Measurements from ENCODE around the gene IL17C.

Gene IL17C

DNA sequence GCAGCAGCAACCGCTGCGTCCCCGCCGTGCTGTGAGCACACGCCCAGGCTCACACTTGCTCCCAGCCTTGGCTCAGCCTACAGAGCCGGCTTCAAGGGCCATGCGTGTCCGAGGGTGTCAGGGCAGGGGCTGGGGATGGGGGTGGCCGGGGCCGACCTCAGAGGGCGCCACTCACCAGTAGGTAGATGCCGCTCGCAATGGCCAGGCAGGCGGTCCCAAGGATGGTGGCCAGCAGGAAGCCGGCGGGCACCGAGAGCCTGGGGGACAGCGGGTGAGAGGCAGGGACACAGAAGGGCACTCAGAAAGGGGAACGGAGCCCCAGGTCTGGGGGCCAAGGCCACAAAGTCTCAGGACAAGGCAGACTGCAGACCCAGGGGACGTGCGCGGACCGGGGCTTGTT lies 7.6 kb downstream of the IL17C start:
- no peak for DNase-seq (ENCODE audit: low spot score)

DNA sequence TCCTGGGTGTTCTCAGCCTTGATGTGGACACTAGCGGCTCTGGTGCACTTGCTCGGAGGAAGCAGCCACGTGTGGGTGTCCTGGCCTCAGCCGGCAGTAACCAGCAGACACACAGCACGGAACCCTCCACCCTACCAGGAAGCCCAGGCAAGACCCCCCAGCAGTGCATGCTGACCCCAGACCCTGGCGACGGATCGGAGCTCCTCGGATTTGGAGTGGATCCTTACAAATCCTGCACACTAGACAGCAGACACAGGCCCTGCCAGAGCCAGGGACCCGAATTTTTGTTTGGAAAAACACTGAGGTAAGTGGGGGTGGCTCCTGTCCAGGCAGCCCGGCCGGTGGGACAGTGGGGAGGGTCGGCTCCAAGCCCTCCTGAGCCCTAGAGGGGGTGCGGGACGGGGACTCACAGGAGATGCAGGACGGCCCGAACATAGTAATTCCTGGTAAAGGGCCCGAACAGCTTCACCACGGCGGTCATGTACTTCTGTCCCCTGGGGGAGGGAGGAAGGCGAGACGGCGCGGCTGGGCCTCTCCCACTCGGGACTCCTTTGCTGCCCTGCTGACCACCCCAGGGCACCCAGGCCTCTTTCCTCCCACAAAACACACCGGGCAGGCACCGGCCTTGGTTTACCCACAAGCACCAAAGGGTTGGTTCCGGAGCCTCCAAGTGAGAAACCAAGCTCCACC lies 8.1 kb downstream of the IL17C start:
- no peak for DNase-seq (ENCODE audit: low spot score)

DNA sequence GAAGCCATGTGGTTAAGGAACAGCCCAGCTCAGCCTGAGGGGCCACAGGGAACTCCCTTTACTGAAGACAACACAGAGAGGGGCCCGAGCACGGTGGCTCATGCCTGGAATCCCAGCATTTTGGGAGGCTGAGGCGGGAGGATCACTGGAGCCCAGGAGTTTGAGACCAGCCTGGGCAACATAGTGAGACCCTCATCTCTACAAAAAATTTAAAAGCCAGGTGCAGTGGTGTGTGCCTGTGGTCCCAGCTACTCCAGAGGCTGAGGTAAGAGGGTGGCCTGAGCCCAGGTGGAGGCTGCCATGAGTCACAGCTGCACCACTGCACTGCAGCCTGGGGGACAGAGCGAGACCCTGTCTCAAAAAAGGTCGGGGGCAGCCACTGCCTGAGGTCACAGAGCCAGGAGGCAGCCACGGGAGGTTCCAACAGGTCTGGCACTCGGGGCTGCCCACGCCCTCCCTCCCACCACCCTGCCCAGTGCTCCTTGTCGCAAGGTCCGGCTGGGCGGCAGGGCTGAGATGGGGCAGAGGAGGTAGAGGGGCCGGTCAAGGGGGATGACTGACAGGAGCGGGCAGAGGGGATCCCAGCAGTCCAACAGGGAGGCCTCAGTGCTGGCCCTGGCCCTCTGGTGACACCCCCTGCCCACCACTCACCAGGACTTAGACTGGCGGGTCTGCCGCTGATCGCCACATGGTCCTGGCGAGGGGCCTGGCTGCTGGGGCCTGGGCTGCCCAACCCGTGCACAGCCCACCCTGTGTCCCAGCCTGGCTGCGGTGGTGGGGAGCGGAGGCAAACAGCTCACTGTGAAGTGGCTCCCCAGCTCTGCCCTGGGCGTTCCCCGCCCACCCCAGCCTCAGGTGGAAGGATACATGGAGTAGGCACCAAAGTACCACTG lies 9.1 kb downstream of the IL17C start:
- no peak for DNase-seq (ENCODE audit: low spot score)

DNA sequence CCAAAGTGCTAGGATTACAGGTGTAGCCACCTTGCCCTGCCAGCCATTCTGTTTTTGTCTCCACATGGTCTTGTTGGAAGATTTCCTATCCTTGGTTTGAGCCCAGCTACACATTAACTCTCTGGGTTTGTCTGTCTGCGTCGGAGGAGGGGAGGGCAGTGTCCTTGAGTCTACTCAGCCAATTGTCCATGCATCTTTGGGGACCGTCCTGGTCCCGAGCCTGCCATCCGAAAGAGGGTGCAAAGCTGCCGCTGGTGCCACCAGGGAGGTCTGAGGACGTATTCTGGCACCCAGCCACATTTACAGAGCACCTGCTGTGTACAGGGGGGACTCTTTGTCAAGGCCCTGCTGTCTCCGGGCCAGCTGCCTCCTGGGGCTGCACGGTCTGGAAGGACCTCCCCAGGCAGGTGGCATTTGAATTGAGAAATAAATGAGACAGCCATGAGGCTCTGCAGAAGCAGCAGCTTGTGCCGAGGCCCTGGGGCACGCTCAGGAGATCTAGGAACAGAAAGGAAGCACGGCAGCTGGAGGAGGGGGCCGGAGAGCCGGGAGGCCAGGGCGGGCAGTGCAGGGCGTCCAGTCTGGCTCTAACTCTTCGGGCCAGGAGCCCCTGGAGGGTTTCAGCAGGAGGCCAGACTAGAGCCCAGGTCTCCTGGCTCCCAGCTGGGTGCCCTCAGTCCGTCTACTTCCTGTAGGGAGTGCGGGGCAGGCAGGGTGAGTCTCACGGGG lies 11.0 kb downstream of the IL17C start:
- DNase-seq (ENCODE audit: low spot score), result no peak

DNA sequence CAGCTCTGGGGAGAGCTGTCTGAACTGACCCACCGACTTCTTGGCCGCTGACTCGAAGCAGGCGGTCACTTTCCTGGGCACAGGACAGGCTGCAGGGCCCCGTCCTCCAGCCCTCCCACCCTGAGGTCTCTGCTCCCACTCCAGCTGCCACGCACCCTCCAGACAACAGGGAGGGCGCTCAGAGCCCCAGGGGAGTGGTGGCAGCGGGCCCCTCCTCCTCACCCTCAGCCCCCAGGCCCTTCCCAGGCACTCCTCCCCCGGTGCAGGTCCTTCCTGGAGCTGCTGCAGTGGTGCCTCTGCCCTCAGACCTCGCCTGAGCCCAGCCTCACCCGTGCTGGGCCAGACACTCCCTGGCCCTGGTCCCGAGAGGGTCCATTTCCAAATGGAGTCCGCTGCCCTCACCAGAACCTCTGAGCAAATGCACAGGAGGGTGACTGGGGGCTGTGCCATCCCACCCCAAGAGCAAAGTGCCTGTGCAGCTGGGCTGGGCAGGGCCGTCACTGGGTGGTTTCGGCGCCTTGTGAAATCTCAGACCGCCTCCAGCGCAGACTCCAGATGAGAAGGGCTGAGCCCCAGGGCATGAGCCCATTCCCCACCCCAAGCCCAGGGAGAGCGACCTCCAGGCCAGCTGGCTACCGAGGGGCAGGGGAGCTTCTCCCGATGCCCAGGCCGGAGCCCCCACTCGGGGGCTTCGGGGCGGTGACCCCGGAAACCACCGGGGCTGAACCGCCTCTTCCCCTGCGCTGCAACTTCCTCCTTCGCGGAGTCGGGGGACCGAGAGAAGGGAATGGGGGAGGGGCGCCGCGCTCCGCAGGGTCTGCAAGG lies 11.8 kb downstream of the IL17C start:
- no peak for DNase-seq (ENCODE audit: low spot score)

DNA sequence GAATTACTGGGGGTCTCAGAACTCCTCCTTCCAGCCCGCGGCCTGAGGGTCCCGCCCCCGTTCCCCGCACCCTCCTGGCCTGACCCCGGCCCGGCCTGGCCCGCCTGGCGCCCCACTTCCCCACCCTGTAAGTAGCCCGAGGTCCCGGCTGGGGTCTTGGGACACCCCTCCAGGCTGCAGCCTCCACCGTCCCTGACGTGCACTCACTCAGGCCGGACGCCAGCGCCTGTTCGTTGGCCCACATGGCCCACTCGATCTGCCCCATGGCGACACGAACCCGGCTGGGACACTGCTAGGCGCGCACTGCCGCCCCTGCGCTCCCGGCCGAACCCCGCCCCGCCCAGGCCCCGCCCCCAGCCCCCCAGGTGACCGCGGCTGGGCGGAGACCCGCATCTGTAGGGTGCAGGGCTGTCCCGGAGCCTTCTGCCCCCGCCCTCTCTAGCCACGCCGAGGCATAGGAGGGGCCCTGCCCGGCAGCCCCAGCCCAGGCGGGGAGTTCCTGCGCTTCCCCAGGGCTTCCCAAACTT lies 12.4 kb downstream of the IL17C start, which contains the start of gene CYBA:
TSS of gene CYBA (minus strand) at position 305 of the 527 bp plus-strand sequence. CDS start at position 265, 40 bp downstream.
- DNase-seq (ENCODE audit: low spot score), result peak; percentile 63

DNA sequence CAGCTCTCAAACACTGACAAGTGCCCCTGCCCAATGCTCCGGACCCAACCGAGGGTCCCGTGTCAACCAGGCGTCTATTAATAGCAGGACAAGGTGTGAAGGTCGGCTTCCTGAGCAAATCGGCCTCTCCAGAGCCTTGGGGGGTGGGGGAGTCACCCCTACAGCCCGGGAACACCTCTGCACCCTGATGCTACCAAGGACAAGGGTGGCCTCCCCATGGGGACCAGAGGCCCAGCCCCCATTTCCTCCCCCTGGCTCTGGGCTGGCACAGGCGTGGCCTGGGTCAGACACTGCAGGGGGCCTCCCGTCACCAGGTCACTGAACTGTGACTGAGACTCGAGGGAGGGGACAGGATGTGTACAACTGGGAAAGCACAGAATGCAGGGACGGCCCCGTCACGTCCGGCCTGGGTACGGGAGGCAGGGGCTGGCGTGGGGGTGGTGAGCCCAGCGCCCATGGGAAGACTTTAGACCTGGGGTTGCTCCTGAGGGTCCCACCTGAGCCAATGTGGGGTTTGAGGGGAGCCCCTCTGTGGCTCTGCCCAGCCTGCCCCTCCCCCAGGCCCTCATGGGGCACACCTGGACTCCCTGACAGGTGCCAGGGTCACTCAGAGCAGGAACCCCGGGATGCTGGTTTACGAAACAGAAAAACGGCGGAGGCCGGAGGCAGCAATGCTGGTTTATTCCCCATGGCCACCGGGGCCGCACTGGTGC lies 13.1 kb downstream of the IL17C start:
- DNase-seq (ENCODE audit: low spot score), result peak; percentile 42

DNA sequence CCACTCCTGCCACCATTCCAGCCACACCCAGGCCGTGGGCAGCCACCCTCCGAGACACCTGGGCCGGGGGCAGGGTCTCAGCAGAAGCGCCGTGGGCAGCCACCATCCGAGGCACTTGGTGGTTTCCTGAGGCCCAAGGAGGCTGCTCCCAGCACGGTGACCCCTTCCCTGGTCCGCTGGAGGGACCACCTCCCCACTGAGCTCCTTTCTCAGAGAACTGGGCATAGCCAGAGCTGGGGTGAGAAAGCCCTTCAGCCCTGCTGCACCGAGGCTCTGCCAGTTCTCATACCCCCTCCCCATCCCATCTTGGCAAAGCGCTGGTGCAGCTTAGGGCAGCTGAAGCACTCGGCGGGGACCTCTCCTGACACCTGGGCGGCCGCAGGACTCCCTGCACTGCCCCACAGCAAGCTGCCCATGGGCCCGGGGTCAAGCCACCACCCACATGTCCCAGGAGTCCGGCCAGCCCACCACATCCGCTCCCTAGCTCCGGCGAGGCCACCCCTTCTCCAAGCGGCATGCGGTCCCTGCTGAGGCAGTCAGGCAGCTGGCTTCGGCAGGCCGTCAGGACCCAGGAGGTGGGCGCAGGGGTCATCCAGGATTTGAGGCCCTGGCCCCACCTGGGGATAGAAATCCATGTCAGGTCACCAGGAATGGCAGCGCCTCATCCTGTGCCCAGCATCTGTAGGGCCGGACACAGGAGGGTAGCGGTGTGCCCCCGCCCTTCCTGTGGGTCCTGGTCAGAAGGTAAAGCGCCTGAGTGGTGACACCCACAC lies 13.8 kb downstream of the IL17C start:
- no peak for DNase-seq (ENCODE audit: low spot score)

DNA sequence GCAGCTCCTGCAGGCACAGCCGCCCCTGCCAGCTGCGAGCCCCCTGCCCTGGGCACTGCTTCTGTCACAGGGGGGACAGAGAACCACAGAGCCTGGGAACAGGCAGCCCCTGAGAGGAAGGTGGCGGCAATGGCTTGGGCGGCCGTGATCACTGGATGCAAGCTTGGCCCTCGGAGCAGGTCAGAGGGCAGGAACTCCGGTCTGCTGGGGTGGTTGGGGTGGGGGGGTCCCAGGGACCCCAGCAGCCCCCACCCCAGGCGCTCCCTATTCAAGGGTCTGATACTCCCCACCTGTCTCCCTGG lies 14.3 kb downstream of the IL17C start:
- no peak for DNase-seq (ENCODE audit: low spot score)

DNA sequence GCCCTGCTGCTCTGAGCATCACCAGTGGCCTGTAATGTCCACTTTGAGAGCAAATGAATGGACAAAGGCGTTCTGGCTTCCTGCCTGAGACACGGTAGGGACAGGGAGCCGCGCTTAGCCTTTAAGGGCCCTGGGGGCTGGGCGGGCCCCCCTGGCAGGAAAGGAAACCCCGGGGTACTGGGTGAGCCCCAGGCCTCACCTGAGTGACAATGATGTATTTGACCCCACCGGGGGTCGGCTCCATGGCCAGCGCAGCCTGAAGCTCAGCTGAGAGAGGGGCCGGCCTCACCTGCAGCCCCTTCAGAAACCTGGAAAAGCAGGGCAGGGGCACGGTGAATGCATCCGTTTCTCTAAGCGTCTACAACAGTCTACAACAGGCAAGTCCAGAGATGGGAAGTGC lies 14.7 kb downstream of the IL17C start:
- DNase-seq (ENCODE audit: low spot score), result no peak

DNA sequence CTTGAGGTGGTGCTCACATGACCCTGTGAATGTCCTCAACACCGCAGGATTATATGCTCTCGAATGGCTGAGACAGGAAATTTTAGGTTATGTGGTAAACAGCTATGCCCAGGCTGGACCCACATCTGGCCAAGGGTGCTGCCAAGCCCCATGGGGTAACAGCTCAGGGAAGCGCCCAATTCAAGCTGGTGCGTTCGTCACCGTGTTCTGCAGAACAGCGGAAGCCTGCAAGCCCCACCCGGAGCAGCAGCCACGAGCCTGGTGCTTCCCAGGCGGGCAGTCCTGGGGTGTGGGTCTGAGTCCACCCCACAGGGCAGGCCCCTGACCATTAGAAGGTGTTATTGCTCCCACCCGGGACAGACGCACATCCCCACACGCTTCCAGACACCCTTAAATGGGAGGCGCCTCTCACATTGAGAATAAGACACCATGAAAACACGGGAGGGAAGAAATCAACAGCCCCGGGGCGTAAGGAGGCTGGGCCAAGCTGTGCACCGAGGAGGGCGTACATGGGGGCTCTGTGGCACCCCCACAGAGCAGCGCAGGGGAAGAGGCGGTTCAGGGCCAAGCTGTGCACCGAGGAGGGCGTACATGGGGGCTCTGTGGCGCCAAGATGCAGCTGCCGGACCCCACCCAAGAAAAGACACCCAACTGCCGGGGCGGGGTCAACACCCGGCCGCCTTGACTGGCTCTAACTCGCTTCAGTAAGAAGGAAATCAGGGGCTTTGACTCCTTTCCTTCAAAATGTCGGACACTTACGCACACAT lies 15.4 kb downstream of the IL17C start:
- DNase-seq (ENCODE audit: low spot score), result no peak

DNA sequence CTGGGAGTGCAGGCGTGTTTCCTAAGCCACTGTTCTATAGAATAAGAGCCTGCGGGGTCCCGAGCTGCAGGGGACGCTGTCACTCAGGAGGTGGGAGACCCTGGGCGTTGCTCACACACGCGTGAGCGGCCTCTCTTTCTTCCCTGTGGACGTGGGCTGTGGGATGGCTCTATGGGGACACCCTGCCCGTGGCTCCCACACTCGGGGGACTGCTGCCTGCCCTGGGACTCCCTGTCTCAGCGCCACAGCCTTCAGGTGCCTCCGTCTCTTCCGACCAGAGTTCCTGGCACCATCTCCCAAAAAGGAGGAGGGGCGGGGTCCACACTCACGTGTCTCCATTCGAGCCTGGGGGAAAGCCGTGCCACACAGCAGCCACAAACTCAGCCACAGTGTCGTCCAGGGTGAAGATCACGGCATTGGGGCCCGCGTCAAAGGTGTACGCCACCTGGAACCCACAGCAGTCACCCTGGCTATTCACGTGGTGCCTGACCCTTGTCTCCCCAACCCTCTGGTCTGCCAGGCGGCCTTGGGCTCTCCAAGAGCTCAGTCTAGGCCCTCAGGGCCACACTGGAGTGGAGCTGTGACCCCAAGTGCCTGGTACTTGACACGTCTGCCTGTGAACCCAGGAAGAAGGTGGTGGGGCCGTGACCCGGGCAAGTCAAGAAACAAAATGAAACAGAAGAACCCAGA lies 16.1 kb downstream of the IL17C start:
- DNase-seq (ENCODE audit: low spot score), result no peak

DNA sequence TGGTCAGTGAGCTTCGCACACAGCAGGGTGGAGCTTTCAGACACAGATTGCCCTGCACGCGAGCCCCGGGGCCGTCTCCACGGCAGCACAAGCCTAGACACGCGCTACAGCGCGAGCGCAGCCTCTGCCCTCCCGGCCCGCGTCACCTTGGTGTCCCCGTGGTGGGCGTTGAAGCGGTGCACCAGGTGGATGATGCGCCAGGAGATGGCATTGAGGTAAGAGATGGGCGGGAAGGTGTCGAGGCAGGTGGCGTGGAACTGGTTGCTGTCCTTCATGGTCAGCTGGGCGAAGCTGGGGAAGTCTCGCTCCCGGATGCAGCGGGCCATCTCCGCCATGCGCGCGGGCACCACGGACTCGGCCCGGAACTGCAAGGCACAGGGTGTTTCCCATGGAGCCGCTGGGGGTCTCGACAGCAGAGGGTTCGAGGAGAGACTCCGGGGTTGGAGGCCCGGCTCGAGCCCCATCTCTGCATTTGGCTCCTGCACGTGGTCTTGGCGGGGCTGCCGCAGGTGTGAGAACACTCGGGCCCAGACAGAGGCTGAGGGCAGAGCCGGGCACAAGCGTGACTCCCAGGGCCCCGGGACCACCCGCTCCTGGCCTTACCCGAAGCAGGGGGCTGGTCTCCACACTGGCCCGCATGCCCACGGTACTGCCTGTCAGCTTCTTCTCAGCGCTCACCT lies 16.8 kb downstream of the IL17C start:
- no peak for DNase-seq (ENCODE audit: low spot score)

DNA sequence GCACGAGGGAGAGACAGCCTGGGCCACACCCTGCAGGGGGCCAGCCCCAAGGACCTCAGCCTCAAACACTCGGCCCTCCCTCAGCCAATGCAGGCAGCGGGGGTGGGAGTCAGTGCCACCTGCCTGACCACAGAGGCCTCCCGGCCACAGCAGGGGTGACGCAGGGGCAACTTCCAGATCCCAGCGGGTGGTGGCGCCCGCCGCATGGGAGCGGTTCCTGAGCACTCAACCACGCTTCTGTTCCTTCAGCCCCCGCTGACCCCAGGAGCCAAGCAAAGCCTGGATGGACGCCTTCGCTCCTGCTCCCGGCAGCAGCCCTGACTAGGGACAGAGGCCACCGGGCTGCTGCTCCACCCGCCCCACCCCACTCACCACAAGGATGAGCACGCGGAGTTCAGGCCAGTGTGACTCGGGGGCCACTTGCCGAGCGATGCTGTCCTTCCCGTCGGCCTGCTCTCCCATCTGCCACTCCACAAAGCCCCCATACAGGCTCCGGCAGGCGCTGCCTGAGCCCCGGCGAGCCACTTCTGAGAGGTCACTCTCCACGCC lies 17.4 kb downstream of the IL17C start:
- DNase-seq (ENCODE audit: low spot score), result no peak

DNA sequence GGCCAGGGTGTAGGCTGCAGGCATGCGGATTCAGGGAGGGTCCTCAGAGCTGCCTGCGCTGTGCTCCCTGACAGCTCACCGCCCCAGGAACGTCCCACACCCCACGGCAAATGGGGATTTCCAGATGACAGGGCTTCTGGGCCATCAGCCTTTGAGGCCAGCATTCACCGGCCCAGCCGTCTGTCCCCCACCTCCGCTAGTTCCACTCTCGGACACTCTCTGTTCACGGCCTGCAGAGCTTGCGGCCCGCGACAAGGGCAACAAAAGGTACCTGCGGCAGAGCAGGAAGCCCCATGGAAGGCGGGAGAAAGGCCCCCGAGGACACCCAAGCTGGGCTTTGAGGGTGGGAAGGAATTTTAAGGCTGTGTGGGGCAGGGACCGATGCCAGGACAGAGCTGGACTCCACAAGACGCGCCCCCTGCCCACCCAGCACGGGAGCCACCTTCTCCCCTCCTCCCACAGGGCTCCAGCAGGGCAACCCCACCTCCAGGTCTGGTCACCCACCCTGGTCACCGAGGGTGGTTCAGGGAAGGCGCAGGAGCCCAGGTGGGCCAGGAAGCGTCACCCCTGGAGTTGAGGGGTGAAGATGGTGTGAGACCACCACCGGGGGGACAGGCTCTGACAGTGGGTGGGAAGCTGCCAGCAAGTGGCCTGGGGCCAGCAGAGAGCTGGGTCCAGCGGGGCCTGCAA lies 18.1 kb downstream of the IL17C start:
- DNase-seq (ENCODE audit: low spot score), result no peak

DNA sequence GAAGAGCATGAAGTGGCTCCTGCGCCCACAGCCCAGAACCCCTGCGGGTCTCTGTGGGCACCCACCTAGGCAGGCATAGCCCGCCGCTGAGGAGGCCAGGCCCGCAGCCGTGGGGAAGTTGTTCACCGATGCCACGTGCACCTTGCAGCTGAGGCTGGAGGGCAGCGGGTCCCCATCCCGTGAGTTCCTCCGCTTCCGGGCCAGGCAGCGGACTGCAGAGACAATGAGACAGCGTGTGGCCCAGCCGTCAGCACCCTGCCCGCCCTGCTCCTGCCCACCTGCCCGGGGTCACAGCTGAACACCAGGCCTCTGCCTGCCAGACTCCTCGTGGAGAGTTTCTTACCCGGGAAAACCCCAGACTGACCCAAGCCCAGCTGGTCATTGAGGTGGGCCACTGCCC lies 19.0 kb downstream of the IL17C start:
- no peak for DNase-seq (ENCODE audit: low spot score)

DNA sequence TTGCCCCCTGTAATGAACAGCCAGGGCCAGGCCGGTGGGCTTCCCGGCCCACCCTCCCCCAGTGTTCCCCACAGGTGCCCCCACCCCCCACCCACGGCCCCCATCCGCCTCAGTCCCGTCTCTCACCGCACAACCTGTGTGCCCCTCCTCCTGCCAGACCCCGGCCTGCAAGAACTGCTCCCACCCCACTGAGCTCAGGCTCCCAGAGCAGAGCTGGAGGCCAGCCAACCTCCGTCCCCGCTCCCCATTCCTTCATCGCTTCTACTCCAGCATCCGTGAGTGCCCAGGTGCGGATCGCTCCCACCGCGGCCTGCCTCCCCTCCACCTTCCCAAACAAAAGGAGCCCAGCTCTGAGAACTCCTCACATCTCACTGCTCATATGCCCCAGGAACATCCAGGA lies 20.3 kb downstream of the IL17C start:
- DNase-seq (ENCODE audit: low spot score), result no peak

All from SW480 (cell line).